Fibroblast of upper back skin (primary cell): ENCODE results near the gene ARHGAP21.
"Not testable (repeated sequence)": the region's sequence is repeated elsewhere in the genome, so short reads cannot be mapped to it uniquely, and the experiment has no call there.

ENCODE experiments used
- DNase-seq: peaks from one replicate; pipeline ENCODE4 v3.0.0-alpha.2; 2013

The ARHGAP21 gene

DNA sequence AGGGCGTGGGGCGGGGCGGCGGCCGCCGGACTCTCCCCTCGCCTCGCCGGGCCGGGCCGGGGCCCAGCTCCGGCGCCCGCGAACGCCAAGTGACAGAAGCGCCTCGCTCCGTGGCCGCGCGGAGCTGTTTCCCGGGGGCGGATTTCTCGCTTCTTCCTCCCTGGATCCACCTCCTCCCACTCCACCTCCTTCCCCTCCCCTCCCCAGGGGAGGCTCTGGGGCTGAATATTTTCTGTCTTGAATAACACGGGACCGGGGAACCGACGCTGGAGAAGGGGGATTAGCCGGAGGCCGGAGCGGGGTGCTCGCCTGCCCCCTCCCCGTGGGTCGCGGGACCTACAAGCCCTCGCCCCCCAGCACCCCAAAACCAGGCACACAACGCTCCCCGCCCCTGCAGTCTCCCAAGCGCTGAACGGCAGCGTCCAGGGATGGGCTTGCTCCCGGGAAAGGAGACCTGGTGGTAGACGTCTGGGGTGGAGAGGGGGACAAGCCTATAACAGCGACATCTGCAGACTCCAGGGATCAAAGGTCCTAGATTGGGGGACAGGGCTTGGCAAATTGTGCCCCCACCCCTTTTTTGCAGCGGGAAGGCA, at the start of gene ARHGAP21:
ARHGAP21 (minus strand) TSS at position 100 of the 593 bp plus-strand sequence. CDS start 1,988 bp downstream, outside the sequence.
- peak; percentile 81 for DNase-seq

DNA sequence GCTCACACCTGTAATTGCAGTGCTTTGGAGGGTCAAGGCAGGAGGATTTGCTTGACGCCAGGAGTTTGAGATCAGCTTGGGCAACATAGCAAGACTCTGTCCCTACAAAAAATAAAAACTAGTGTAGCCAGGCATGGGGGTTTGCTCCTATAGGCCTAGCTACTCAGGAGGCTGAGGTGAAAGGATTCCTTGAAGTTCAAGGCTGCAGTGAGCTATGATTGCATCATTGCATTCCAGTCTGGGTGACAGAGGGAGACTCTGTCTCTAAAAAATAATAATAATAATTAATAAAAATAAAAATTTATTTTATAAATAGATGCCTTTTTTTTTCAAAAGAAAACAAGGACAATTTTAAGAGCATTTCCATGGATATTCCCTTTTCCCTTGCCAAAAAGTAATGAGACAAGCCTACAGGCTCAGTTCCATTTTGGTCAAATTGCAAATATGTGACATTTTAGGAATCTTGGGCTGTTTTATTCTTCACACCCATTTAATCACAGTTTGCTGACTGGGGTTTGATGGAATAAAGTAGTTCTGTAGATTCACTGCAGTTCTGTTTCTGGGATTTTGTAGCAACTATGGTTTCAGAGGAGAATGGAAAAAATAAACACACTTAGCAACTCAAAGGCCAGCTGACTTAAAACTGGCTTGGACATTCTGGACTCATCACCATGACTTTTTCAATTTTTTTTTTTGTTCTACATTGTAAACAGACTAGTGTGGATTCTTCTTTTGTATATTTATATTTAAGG, 48.4 kb upstream of the ARHGAP21 start:
- peak; percentile 9 for DNase-seq

DNA sequence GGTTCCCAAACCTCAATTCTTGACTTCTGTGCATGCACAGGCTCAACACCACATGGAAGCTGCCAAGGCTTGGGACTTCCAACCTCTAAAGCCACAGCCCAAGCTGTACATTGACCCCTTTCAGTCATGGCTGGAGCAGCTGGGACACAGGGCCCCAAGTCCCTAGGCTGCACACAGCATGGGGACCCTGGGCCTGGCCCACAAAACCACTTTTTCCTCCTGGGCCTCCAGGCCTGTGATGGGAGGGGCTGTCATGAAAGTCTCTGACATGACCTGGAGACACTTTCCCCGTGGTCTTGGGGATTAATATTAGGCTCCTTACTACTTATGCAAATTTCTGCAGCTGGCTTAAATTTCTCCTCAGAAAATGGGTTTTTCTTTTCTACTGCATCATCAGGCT, 41.3 kb upstream of the ARHGAP21 start:
- not testable (repeated sequence) for DNase-seq

DNA sequence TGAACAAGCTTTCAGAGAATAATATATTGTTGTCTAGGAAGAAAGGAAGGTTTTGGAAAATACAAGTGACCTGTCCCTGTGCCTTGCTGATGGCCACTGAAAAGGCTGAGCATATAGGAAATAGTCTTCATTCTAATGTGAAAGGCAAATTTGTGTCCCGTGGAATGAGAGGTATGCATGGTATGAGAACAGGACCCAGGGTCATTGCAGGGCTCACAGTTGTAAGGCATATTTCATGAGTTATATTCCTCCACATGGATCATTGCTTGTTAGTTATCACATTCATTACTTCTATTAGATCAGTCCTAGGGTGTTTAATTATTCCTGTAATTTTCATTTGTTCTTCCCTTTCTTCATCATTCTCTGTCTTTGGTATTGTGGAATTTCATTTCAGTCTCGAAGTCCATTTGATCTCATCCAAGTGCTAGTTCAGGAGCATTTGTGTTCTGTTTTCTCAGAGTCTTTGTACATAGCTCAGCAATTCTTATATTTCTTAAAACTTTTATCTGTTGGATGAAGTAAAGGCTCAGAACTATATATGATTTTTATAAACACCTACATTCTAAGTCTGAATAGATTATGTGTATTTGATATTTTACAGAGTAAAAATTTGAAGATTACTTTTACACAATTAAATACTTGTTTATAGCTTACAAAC, 39.4 kb upstream of the ARHGAP21 start:
- DNase-seq: peak; percentile 80

DNA sequence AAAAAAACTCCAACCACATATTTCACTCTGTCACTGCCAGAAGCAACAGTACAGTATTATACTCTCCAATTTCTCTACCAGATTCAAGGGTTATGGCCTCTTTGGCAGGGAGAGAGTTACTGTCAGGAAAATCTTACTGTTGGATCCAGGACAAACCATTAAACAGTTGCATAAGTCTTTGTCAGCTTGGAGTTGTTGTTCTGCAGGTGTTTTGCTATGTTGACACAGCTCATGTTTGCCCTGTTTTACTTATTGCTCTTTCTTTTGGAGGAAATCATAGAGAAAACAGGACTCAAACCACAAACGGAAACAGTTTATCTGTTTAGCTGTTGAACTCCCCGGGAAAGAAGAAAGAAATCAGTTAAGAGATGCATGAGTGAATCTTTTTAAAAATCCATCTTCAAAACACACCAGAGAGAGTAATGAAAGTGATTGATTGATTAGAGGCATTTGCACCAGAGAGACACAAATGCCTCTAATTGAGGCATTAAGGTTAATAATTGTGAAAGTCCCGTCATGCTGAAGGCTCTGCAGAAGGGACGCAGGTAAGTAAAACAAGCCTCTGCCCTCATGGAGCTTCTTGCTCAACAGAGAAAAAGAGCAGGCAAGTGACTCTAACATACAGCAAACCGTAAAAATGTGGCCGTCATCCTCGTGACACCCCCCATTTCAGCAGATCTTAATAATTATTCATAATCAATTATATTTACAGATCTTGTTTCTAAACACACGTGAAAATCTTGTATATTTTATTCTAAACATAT, 38.7 kb upstream of the ARHGAP21 start:
- peak; percentile 17 for DNase-seq

DNA sequence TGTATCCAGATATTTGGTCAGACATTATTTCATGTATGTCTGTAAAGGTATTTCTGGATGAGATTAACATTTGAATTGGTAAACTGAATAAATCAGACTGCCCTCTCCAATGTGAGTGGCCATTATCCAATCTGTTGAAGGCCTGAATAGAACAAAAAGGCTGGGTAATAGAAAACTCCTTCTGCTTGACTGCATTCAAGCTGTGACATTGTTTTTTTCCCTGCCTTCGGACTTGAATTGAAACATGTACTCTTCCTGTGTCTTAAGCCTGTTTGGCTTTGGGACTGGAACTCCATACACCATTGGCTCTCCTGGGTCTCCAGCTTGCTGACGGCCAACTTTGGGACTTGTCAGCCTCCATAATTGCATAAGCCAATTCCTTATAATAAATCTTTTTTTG, 36.0 kb upstream of the ARHGAP21 start:
- no peak for DNase-seq

DNA sequence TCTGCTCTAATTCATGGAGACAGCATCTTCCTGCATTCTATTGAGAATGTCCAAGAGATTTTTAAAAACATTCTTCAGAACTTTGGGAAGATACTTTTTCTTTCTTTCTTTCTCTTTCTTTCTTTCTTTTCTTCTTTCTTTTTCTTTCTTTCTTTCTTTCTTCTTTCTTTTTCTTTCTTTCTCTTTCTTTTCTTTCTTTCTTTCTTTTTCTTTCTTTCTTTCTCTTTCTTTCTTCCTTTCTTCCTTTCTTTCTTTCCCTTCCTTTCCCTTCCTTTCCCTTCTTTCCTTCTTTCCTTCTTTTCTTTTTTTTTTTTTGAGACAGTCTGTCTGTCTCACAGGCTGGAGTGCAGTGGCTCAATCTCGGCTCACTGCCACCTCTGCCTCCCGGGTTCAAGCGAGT, 34.6 kb upstream of the ARHGAP21 start:
- DNase-seq: not testable (repeated sequence)

DNA sequence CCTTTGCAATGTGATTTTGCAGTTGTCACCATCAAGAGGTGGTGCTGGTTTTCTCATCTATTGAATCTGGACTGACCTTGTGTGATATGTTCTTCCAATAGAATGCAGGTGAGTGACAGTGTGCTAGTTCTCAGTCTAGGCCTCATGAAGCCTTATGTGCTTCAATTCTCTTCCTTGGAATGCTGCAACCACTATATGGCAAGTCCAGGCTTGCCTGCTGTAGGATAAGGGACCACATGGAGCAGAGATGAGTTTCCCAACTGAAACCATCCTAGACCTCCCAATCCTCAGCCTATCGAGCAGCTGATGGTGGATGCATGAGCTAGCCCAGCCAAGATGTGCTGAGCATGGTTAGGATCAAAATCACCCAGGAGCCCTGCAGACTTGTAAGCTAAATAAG, 32.6 kb upstream of the ARHGAP21 start:
- no peak for DNase-seq

DNA sequence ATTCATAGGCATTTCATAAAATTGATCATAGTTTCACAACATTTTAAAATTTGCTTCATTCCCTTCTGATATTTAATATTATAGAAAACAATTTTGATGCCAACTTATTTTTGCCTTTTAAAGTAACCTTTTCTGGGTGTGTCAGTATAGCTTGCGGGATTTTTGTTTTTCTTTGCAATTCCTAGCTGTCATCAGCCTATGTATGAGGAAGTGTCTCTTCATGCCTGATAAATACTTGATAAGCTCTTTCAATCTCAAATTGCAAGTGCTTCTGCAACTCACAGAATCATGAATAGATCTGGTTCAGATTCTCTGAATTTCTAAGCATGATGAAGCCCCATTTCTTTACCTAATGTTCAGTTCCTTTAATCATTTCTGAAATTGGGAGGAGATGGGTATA, 28.0 kb upstream of the ARHGAP21 start:
- no peak for DNase-seq

DNA sequence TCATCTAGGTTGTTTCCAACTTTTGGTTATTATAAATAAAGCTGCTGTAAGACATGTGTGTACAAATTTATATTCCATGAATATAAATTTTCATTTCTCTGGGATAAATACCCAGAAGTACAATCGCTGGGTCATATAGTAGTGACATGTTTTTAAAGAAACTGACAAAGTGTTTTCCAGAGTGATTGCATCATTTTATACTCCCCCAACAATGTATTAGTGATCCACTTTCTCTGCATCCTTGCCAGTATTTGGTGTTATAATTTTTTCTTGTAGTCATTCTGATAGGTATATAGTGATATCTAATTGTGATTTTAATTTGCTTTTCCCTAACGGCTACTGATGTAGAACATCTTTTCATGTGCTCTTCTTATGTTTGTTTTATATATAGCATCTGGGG, 27.0 kb upstream of the ARHGAP21 start:
- no peak for DNase-seq

DNA sequence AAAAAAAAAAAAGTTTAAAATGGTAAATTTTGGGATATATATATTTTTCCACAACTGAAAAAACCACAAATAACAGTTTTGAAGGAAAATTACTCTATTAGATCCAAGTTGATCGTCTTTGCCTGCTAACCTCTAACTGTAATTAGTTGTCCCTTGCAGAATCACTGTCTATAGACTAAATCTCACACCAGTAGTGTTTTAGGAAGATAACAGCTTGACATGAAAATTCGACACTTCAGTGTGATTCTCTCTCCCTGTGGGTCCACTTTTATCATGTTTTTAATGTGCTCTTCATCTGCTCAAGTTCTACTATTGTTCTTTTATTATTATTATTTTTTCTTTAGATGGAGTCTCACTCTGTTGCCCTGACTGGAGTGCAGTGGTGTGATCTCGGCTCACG, 24.5 kb upstream of the ARHGAP21 start:
- DNase-seq: no peak

DNA sequence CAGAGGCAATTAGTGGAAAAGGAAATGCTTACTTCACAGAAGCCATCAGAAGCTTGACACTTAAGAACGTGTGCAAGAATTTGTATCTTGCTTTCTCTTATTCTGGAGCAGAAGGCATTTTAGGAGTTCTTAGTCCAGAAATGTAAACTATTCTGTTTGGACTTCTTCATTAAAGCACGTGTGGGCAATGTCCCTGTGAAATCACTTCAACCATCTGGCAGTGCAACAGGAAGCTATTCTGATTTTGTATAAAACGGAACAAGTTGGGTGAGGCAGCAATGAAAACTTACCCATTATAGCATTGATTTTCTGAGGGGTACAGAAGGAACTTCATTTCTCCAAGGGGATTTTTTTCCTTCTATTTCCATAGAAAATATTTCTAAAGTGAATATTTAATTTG, 21.3 kb upstream of the ARHGAP21 start:
- no peak for DNase-seq

DNA sequence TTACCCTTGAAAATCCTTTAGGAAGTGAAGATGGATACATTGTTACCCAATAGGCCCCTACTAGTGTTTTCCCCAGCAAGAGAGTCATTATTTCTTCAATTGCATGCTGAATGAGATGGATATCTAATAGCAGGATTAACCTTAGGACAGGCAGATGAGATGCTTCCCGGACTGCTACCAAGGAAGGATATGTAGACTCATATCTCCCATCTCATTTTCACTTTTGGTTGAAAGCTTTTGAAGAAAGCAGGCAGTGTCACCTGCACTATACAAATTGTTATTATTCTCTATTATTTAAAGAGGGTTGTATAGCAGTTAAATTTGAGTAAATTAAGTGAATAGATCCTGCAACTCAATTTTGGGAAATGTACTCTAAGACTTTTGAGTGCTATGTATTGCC, 17.0 kb upstream of the ARHGAP21 start:
- DNase-seq: no peak

DNA sequence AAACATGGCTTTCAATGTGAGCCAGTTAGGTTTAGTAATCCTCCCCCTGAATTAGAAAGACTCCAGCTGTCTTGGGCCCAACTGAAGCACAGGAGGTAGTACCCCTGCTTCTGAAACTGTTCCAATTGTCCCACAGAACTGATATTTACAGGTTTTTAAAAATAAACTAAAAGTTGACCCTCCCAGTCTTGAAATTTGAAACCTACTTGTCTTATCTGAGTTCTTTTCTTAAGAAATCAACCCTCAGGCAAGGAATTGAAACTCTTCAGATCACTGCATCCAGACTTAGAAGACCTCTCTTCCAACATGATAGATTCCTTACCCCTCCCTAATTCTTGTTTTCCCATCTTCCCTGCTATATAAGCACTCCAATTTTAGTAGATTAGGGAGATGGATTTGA, 13.3 kb upstream of the ARHGAP21 start:
- no peak for DNase-seq

DNA sequence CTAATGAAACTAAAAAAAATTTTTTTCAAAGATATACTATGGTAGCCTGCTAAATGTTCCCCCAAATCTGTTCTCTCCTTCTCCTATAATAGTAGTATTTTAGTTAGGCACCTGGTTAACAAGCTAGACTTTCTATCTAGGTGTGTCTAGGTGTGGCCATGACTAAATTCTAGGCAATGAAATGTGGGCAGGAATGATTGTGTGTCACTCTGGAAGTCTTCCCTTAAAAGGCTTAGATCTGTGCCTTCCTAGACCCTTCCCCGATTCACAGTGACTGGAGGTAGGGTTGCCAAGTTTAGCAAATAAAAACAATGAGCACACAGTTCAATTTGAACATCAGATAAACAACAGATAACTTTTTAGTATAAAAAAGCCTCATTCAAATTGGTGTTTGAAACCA, 8.3 kb upstream of the ARHGAP21 start:
- no peak for DNase-seq

DNA sequence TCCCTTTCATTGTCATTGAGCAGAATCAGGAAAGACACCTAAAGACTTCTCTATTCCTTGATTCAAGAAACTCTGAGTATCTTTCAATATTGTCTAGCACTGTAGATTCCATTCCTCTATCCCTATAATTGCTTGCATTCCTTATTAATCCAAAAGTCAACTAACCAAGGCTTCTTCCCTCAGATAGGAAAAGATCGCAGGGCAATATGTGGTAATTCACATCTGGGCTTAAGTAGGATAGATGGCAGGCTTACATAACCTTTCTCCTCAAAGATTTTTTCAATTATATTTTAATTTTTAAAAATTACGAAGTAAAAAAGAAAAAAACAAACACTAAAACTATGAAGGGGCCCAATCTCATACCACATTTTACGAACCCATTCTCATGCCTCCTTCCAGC, 7.1 kb upstream of the ARHGAP21 start:
- DNase-seq: no peak

DNA sequence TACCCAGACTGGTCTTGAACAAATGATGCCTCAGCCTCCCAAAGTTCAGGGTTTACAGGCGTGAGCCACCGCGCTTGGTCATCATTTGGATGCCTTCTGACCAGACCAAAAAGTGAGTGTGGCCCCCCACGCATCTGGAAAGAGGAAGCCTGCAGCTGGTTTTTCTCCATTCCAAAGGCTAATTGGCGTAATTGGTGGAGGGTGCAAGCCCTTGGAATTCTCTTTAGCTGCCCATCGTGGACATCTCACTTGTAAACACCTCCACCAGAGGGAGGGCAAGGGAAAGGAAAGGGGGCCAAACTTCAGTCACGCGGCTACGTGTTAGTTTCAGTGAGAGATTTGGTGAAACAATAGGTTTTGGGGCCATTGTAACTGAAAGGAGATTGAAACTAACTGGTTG, 4.1 kb upstream of the ARHGAP21 start:
- DNase-seq: peak; percentile 32

DNA sequence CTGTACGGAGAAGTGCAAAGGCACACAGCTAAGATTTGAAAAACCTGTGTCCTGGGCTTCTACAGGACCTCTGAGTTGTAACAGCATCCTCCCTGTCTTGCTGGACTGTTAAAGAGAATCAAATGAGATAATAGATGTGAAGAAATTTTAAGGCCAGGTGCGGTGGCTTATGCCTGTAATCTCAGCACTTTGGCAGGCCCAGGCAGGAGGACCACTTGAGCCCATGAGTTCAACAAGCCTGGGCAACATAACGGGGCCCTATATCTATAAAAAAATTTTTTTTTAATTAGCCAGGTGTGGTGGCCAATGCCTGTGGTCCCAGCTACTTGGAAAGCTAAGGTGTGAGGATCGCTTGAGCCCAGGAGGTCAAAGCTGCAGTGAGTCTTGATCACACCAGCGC, 2.9 kb upstream of the ARHGAP21 start:
- DNase-seq: no peak

DNA sequence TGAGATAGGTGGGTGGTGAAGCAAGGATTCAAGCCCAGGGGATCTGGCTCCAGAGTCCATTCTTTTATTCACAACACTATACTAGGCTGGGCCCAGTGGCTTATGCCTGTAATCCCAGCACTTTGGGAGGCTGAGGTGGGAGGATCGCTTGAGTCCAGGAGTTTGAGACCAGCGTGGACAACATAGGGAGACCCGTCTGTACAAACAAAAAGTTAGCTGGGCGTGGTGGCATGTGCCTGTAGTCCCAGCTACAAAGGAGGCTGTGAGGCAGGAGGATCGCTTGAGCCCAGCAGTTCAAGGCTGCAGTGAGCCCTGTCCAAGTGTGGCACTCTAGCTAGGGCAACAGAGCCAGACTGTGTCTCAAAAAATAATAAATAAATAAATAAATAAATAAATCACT, 2.3 kb upstream of the ARHGAP21 start:
- DNase-seq: not testable (repeated sequence)

DNA sequence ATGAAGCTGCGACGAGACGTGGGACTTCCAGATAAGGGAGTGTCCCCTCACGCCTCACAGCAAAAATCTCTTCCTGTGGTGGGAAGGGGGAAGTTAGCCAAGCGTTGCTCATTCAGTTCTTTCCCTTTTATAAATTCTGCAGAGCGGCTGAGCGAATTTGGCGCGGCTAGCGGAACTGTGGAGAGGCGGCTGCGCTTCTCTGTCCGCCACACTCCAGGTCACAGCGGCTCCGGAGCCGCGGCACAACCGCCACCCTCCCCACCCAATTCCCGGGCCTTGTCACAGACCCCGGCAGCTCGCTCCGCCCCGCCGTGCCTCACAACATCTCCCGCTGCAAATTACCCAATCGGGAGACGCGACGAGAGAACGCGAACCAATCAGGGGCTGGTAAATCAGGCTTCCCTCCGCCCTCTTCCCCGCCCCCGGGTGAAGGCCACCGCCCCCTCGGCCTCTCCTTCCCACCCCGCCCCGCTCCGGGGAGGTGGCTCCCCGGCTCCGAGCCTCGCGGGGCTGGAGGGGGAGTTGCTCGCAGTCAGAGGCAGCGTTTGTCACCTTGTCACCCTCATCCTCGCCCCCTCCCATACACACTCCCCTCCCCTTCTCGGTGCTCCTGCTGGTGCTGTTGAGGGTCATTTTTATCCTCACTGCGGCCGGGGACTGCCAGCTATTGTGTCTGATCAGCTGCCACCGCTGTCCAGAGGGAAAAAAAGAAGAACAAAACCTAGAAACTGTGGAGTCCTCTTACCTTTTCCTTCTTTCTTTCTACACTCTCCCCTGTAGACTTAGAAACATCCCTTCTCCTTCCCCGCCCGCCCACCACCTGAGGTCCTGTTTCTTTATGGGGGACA, 918 bp upstream of the ARHGAP21 start:
- DNase-seq: peak; percentile 96

DNA sequence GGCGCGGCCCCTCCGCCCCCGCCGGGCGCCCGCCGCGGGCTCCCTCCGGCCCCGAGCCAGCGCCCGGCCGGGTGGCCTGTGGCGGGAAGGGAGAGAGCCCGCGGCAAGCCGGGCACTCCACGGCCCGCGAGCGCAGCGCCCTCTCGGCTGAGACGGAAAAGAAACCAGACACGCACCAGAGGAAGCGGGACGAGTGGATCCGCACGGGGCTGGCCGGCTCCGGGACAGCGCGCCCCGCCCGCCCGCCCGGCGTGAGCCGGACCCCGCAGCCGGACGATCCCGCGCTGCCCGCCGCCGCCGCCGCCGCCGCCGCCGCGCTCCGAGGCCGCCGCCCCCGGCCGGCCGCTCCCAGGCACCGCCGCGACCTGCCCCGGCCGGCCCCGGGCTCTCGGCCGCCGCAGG, 300 bp downstream of the ARHGAP21 start:
- peak; percentile 28 for DNase-seq

DNA sequence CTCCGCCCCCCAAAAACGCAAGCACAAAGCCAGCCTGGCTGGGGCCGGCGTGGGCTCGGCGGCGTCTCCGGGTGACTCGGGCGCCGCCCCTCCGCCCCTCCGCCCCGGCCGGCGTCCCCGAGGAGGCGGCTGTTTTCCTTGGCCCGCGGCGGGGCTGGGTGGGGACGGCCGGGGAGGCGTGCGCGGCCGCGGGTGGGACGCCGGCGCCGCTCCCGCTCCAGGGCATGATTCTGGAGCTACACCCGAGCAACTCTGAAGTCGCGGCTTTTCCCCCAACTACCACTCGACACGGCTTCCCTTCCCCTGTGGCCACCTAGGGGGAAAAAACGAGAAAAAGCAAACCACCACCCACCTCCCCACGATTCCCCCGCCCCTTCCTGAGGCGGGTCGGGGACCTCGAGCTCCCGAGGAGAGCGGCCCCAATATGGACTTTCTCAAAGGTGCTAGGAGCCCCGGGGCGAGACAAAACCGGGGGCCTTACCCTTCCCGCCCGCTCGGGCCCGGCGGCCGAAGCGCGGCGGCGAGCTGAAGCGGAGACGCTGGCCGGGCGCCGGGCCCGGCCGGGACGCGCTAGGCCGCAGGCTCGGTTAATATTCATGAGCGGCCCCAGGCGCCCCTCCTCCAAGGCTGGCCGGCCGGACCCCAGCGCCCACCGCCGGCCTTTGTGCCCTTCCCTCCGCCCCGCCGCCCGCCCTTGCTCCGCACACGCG, 856 bp downstream of the ARHGAP21 start:
- peak; percentile 56 for DNase-seq
